ENCODE results near the gene DMAC2. TPM values are rescaled to one million over a fixed set of nuclear protein-coding genes. Genes with fewer than 3 reads are reported as not detected.

Gene DMAC2
- total RNA-seq, 2 donors from 2014 or later: 52.9 to 71.5 TPM

DNA sequence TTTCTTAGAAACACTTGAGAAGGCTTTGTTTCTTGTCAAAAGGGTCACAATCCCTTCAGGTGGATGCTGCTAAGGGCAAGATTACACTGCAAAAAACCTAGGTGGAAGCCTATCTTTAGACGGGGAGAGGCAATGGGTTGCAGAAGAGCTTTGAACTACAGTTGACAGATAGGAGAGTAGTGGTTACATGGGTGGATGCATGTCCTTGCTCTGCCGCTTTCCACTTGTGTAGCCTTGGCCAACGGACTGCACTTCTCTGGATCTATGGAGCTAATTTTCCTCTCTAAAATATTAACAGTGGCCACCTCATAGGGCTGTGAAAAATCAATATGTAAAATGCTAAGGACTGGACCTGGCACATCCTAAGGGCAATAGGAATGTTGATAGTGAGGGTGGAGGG, 41.1 kb downstream of the DMAC2 start:
- H3K9me3 Mint-ChIP-seq: no peaks in the 10 kb centered on the region
- H3K36me3 ChIP-seq (ENCODE audit: control insufficient read depth, insufficient read depth, low read length): no peaks in the 10 kb centered on the region
- H3K36me3 Mint-ChIP-seq (ENCODE audit: low read depth): peaks cover 4% of the 10 kb centered on the region
- TF ChIP-seq CTCF (conservative IDR thresholded peaks at IDR 0.05): no peak
- peak overlapping the region; percentile 77 for H3K27ac Mint-ChIP-seq
- no peak overlapping the region for H3K27ac ChIP-seq (ENCODE audit: low read depth, low read length)
- no peaks in the 10 kb centered on the region for H3K27me3 Mint-ChIP-seq (ENCODE audit: insufficient read depth)
- WGBS, 2 experiments (ENCODE audit: insufficient coverage in 1 of 2, insufficient read length in 1 of 2): 90% methylated on average over 3 of the region's 3 CpGs
- peaks cover 2% of the 10 kb centered on the region for H3K4me1 ChIP-seq (ENCODE audit: control insufficient read depth, insufficient read depth, low read length)
- H3K9ac ChIP-seq (ENCODE audit: extremely low read depth, low read length, poor library complexity, severe bottlenecking): peak overlapping the region; percentile 98
- H3K4me3 Mint-ChIP-seq: peak overlapping the region; percentile 97
- H3K9me3 ChIP-seq (ENCODE audit: control insufficient read depth, low read length): no peaks in the 10 kb centered on the region
- peak overlapping the region; percentile 98 for H3K4me3 ChIP-seq (ENCODE audit: low read length)
- H3K4me1 Mint-ChIP-seq: peaks cover 11% of the 10 kb centered on the region
- DNase-seq: no peak
- H3K27me3 ChIP-seq (ENCODE audit: control insufficient read depth, insufficient read depth, low read length, poor library complexity, severe bottlenecking): no peaks in the 10 kb centered on the region

DNA sequence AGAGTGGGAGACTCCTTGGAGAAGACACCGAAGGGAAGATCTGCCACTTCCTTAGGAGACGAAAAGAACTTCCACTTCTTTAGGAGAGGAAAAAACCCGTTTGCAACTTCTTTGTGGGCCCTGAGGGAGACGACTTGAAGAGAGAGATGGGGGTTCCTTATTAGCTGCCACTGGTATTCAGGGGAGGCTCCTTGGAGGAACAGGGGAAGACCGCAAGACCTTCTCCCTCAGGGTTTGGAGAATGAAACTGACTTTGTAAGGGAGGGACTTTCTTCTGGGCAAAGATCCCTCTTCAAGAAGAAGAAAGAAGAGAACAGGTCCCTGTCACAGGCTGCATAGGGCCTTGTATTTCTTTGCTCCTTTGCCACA, 41.7 kb downstream of the DMAC2 start:
- Histone ChIP-seq H3K36me3 (ENCODE audit: control insufficient read depth, insufficient read depth, low read length) (no peaks in the 10 kb centered on the region), H3K4me1 (ENCODE audit: control insufficient read depth, insufficient read depth, low read length) (peaks cover 2% of the 10 kb centered on the region), H3K27ac (ENCODE audit: low read depth, low read length) (peak overlapping the region; percentile 99), H3K4me3 (ENCODE audit: low read length) (peak overlapping the region; percentile 98), H3K9ac (ENCODE audit: extremely low read depth, low read length, poor library complexity, severe bottlenecking) (peak overlapping the region; percentile 98), H3K27me3 (ENCODE audit: control insufficient read depth, insufficient read depth, low read length, poor library complexity, severe bottlenecking) (no peaks in the 10 kb centered on the region), H3K9me3 (ENCODE audit: control insufficient read depth, low read length) (no peaks in the 10 kb centered on the region)
- Mint-ChIP-seq H3K27me3 (ENCODE audit: insufficient read depth) (no peaks in the 10 kb centered on the region), H3K36me3 (ENCODE audit: low read depth) (peaks cover 4% of the 10 kb centered on the region), H3K27ac (peak overlapping the region; percentile 100), H3K4me1 (peaks cover 11% of the 10 kb centered on the region), H3K4me3 (peak overlapping the region; percentile 97), H3K9me3 (no peaks in the 10 kb centered on the region)
- 1 to 5% methylated on average over 5 of the region's 5 CpGs for WGBS, 2 experiments (ENCODE audit: insufficient coverage in 1 of 2, insufficient read length in 1 of 2)
- TF ChIP-seq CTCF (conservative IDR thresholded peaks at IDR 0.05): no peak
- no peak for DNase-seq

DNA sequence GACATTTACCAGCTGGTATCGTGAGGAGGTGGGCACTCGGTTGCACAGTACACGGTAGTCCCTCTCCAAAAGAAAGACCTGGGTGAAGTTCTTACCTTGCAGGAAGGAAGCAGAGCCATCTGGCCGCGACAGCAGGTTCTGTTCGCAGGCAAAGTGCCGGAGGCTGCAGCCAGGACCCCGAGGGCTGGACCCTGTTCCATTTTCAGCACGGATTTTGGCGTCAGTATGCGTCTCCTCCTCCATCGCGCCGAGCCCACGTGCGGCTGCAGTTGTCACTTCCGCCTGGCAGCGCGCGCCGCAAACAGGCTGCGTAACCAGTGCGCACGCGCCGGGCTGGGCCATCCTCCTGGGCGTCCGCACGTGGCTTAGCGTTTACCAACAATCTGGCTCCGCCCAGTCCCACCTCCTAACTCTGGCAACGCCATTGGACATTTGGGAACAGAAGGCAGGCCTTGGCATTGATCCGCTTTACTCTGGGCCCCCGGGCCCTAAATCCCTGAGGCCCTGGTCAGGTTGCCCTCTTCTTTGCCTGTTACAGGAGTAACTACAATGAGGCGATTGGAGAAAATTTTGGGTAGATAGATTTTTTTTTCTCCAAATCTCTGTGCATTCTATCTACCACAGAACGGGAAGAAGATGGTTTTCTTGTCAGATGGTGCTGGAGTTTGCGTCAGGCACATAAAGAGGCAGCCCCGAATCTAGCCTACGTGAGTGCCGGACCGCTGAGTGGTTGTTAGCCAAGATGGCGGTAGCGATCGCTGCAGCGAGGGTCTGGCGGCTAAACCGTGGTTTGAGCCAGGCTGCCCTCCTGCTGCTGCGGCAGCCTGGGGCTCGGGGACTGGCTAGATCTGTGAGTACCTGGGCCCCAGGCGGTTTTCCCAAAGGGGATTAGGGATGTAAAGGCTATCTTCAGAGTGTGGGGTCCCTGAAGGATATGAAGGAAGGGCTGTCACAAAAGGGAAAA, 42.3 kb downstream of the DMAC2 start, which contains the start of the genes BCKDHA and EXOSC5:
TSS of gene BCKDHA (plus strand) at position 733 of the 964 bp plus-strand sequence. CDS start at position 743, 10 bp downstream.
TSS of gene EXOSC5 (minus strand) at position 274 of the 964 bp plus-strand sequence. CDS start at position 243, 31 bp downstream.
- no peaks in the 10 kb centered on the region for H3K36me3 ChIP-seq (ENCODE audit: control insufficient read depth, insufficient read depth, low read length)
- peak within 1 kb of the TSS; percentile 99 for H3K27ac ChIP-seq (ENCODE audit: low read depth, low read length)
- H3K9ac ChIP-seq (ENCODE audit: extremely low read depth, low read length, poor library complexity, severe bottlenecking): peak within 1 kb of the TSS; percentile 98
- DNase-seq: peak; percentile 99
- H3K27me3 Mint-ChIP-seq (ENCODE audit: insufficient read depth): no peaks in the 10 kb centered on the region
- peak within 1 kb of the TSS; percentile 97 for H3K4me3 Mint-ChIP-seq
- WGBS, 2 experiments (ENCODE audit: insufficient coverage in 1 of 2, insufficient read length in 1 of 2): 0 to 1% methylated on average over 25 to 50 of the region's 50 CpGs
- H3K9me3 Mint-ChIP-seq: no peaks in the 10 kb centered on the region
- H3K27ac Mint-ChIP-seq: peak within 1 kb of the TSS; percentile 100
- H3K4me1 ChIP-seq (ENCODE audit: control insufficient read depth, insufficient read depth, low read length): peaks cover 2% of the 10 kb centered on the region
- H3K36me3 Mint-ChIP-seq (ENCODE audit: low read depth): peaks cover 4% of the 10 kb centered on the region
- peaks cover 11% of the 10 kb centered on the region for H3K4me1 Mint-ChIP-seq
- peak within 1 kb of the TSS; percentile 98 for H3K4me3 ChIP-seq (ENCODE audit: low read length)
- no peaks in the 10 kb centered on the region for H3K27me3 ChIP-seq (ENCODE audit: control insufficient read depth, insufficient read depth, low read length, poor library complexity, severe bottlenecking)
- H3K9me3 ChIP-seq (ENCODE audit: control insufficient read depth, low read length): no peaks in the 10 kb centered on the region
- no peak for TF ChIP-seq CTCF (conservative IDR thresholded peaks at IDR 0.05)
